Measurements from ENCODE around the gene ERO1A.

The ERO1A gene

DNA sequence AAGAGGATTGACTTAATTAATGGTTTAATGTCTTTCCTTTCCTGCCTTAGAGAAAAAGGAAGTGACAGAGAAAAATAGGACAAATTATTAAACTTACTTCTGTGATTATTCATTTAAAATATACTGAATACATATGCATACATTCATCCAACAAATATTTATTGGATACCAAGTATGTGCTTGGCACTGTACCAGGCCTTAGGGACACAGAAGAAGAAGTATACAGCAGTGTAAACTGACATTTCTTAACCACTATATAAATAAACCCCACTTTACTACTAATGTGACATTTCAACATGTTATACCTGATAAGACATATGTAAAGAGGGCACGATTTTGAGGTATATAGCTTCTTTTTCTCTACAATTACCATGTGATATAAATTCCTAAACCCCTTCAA, 53.6 kb downstream of the ERO1A start:
- intact Hi-C loops (cut with DNase I): no loop called here
- DNase-seq: no peak

DNA sequence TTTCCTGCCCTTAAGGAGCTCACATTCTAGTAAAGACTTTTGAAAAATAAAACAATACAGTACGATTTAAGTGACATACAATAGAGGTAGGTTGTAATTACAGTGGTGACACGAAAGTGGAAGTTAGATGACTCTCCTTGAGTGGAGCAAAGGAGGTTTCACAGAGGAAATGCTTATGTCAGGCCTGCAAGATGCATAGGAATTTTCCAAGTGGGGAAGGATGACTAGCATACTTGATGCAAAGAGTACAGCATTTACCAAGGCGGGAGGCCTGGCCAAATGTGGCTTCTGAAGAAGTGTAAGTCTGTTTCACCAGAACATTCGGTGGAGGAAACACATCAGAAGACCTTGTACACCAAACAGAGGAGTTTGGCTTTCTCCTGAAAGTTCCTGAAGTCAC, 55.2 kb downstream of the ERO1A start:
- intact Hi-C loops (cut with DNase I): no loop called here
- DNase-seq: no peak

GRCh38 chr14:52619687-52620086, 75.7 kb downstream of the ERO1A start:
- intact Hi-C loops (cut with DNase I): no loop called here
- DNase-seq: no peak

GRCh38 chr14:52618602-52619001, 76.8 kb downstream of the ERO1A start:
- intact Hi-C loops (cut with DNase I): no loop called here
- DNase-seq: no peak

GRCh38 chr14:52610187-52610586, 85.2 kb downstream of the ERO1A start:
- DNase-seq: no peak

GRCh38 chr14:52609445-52610044, 85.8 kb downstream of the ERO1A start:
- DNase-seq: no peak
- intact Hi-C loops (cut with DNase I): no loop called here

More at GRCh38 chr14:52610187-52610586, 85.2 kb downstream of the ERO1A start:
- intact Hi-C loops (cut with DNase I): no loop called here

DNA sequence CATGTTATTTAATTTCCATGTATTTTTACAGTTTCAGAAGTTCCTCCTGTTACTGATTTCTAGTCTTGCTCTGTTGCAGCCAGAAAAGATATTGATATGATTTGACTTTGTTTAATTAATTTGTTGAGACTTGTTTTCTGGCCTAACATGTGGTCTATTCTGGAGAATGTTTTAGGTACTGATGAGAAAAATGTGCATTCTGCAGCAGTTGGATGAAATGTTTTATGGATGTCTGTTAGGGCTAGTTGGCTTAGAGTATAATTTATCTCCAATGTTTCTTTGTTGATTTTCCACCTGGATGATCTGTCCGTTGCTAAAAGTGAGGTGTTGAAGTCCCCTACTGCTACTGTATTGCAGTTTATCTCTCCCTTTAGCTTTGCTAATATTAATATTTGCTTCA, 88.3 kb downstream of the ERO1A start:
- no peak for DNase-seq
- intact Hi-C loops (cut with DNase I): no loop called here

DNA sequence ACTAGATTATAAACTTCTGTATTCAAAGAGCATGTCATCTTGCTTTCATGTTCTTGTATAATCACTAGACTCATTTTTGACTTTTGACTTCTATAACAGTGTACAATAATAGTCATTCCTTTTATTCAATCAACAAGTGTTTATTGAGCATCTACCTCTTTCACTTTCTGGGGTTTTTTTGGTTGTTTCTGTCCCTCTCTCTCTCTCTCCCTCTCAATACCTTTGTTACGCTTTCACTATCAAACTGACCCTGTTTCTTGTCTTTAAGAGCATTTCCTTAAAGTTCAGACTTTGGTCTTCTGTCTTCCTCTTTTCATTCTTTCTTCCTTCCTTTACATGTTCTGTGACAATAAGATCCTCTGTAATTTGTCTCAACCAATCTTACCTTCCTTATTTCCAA, 93.2 kb downstream of the ERO1A start:
- intact Hi-C loops (cut with DNase I): no loop called here
- DNase-seq: no peak

DNA sequence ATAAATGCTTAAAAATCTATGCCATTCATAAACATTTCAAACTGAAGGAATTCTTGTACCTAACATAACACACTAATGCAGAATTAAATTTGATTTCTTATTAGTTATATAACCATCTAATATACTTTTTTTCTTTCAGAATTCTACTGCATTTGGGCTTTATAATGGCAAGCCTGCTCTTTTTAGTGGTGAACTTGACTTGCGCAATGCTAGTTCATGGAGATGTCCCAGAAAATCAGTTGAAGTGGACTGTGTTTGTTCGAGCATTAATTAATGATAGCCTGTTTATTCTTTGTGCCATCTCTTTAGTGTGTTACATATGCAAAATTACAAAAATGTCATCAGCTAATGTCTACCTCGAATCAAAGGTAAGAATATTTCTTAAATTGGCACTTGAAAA, 95.4 kb downstream of the ERO1A start:
- DNase-seq: no peak
- intact Hi-C loops (cut with DNase I): no loop called here

GRCh38 chr14:52598568-52598967, 96.8 kb downstream of the ERO1A start:
- intact Hi-C loops (cut with DNase I): no loop called here
- no peak for DNase-seq

DNA sequence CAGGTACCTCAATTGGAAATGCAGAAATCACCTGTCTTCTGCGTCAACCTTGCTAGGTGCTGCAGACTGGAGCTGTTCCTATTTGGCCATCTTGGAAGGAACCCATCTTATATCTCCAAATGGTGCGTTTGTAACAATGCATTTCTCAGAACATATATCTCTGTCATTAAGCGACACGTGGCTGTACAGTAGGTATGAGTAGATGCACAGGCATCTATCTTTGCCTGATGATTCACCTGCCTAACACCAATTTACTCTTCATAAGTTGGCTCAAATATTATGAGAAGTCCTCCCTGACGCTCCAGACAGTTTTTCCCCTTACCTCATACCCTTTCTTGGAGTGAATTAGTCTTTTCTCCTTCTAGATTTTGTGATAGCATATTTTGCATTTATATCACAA, 98.5 kb downstream of the ERO1A start:
- intact Hi-C loops (cut with DNase I): no loop called here
- DNase-seq: no peak

DNA sequence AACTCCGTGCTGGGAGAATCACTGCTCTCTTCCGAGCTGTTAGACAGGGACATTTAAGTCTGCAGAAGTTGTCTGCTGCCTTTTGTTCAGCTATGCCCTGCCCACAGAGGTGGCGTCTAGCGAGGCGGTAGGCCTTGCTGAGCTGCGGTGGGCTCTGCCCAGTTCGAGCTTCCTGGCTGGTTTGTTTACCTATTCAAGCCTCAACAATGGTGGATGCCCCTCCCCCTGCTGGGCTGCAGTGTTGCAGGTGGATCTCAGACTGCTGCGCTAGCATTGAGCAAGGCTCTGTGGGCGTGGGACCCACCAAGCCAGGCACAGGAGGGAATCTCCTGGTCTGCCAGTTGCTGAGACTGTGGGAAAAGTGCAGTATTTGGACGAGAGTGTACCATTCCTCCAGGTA, 99.0 kb downstream of the ERO1A start:
- DNase-seq: no peak
- intact Hi-C loops (cut with DNase I): no loop called here

- intact Hi-C loops (cut with DNase I): no loop called here
- DNase-seq: no peak
These were observed 105.0 kb downstream of the ERO1A start for GRCh38 chr14:52590318-52590717.

All from head of caudate nucleus (tissue), 42 donors.